Measurements from ENCODE around the gene NUDT9.

GRCh38 chr4:87426865-87427517, 4.6 kb downstream of the NUDT9 start:
- no peak for TF ChIP-seq POLR2A (IDR thresholded peaks at IDR 0.05)
- TF ChIP-seq, protein P1, sequence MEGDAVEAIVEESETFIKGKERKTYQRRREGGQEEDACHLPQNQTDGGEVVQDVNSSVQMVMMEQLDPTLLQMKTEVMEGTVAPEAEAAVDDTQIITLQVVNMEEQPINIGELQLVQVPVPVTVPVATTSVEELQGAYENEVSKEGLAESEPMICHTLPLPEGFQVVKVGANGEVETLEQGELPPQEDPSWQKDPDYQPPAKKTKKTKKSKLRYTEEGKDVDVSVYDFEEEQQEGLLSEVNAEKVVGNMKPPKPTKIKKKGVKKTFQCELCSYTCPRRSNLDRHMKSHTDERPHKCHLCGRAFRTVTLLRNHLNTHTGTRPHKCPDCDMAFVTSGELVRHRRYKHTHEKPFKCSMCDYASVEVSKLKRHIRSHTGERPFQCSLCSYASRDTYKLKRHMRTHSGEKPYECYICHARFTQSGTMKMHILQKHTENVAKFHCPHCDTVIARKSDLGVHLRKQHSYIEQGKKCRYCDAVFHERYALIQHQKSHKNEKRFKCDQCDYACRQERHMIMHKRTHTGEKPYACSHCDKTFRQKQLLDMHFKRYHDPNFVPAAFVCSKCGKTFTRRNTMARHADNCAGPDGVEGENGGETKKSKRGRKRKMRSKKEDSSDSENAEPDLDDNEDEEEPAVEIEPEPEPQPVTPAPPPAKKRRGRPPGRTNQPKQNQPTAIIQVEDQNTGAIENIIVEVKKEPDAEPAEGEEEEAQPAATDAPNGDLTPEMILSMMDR (IDR thresholded peaks at IDR 0.05) = no peak
